RWPE1 (cell line): Measurements from ENCODE around the gene DCUN1D1.

Experiments
- CTCF ChIA-PET: fragments of 350-600 bp; sonication (Branson Sonifier 250); formaldehyde crosslinking; extraction: SDS; loops from one replicate; lab custom pipeline; 2021; lab: Yijun Ruan, JAX
- POLR2A ChIA-PET: fragments of 400-600 bp; formaldehyde crosslinking; extraction: SDS; loops from one replicate; lab custom pipeline; 2020; ENCODE audit warnings: antibody characterized with exemption; ENCODE audit not compliant: low non-redundant PET; lab: Yijun Ruan, JAX
- DNase-seq: peaks from one replicate; pipeline ENCODE4 v3.0.0; 2012; ENCODE audit warnings: low spot score
- H3K27ac ChIP-seq: fragments of 450-650 bp; 2 replicates; pipeline ENCODE4 v1.5.1; 2017
- TF ChIP-seq, protein P1 (sequence below): fragments of 450-650 bp; conservative IDR thresholded peaks from 2 replicates; pipeline ENCODE4 v1.5.1; 2017; ENCODE audit warnings: low read depth, mild to moderate bottlenecking

Gene DCUN1D1

DNA sequence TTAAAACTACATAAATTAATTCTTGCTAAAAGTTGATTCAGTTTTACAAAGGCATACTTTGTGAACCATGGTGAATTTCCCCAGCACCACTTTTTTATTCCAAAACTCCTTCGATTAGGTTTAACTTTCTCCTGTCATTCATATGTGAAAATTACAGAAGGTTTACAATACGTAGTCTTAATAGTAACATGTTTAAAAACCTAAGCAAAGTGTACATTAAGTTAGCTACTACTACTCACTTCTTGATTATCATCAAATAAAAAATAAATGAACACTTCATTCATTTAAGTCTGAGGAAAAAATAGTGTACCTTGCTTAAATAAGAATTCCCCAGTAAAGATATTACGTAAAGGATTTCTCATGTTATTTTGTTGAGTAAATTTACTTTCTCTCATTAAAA lies 38.6 kb downstream of the DCUN1D1 start:
- CTCF ChIA-PET, result no interaction called here
- POLR2A ChIA-PET, result no interaction called here
- DNase-seq, result no peak
- TF ChIP-seq, protein P1, sequence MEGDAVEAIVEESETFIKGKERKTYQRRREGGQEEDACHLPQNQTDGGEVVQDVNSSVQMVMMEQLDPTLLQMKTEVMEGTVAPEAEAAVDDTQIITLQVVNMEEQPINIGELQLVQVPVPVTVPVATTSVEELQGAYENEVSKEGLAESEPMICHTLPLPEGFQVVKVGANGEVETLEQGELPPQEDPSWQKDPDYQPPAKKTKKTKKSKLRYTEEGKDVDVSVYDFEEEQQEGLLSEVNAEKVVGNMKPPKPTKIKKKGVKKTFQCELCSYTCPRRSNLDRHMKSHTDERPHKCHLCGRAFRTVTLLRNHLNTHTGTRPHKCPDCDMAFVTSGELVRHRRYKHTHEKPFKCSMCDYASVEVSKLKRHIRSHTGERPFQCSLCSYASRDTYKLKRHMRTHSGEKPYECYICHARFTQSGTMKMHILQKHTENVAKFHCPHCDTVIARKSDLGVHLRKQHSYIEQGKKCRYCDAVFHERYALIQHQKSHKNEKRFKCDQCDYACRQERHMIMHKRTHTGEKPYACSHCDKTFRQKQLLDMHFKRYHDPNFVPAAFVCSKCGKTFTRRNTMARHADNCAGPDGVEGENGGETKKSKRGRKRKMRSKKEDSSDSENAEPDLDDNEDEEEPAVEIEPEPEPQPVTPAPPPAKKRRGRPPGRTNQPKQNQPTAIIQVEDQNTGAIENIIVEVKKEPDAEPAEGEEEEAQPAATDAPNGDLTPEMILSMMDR, result no peak
- H3K27ac ChIP-seq, result no peak overlapping the region

DNA sequence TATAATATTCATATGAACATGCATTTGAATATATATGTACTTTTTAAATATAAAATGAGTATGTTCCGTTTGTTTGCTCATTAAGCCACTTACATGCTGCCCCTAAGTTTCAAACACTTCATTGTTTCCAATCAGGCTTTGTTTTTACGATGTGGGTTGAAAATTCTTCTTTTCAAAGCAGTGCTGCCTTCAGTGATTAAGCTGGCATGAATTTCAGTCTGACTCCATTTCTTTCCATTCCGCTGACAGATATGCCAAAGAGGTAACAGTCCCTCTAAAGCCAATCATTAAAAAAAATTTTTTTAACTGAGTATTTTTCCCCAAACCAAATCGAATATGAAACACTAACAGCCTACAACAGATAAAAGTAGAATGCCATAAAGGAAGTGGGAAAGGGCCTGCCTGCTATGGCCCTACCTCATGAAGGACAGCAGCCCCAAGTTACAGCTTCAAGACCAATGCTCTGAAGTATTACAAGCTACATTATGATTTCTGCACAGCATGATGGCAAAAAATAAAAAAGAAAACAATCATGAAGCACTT lies 40.0 kb downstream of the DCUN1D1 start:
- CTCF ChIA-PET, result no interaction called here
- no peak for DNase-seq
- TF ChIP-seq, protein P1, result no peak
- no peak overlapping the region for H3K27ac ChIP-seq
- POLR2A ChIA-PET, result no interaction called here

DNA sequence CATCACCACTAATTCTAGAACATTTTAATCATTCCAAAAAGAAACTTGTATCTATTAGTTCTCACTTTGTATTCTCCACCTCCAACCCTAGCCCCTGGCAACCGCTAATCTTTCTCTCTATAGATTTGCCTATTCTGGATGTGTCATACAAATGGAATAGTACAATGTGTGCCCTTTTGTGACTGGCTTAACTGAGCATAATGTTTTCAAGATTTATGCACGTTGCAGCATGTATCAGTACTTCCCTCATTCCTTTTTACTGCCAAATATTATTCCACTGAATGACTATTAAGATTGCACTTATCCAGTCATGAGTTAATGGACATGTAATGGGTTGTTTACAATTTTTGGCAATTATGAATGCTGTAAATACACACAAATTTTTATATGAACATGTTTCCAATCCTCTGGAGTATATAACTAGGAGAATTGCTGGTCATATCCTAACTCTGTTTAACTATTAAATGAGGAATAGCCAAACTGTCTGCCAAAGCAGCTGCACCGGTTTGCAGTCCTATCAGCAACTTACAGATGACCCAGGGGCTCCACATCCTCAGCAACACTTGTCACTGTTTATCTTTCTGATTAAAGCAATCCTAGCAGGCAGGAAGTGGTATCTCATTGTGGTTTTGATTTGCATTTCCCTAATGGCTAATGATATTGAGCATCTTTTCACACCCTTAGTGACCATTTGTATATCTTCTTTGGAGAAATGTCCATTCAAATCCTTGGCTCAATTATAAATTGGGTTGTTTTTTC lies 42.9 kb downstream of the DCUN1D1 start:
- POLR2A ChIA-PET, result no interaction called here
- H3K27ac ChIP-seq, result no peak overlapping the region
- CTCF ChIA-PET, result interaction anchor here (0.6 kb wide), 1 partner anchor 485 kb away, joined by 3 read pairs; no protein-coding TSS in a partner anchor
- DNase-seq, result no peak
- TF ChIP-seq, protein P1, result no peak

DNA sequence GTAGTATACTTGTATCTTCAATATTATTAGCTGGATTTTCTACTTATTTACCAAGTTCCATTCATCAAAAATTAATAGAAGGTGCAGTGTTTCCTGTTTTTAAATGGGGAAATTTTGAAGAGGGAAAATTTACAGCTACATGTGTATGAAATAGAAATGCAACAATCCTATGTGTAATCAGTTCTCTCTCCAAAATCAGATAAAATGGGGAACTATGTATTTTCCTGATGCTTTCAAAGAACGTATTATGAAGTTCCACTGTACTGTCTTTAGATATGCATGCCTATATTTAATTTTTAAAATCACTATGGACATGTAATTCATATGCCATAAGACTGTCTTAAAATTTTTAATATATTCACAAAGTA lies 43.4 kb downstream of the DCUN1D1 start:
- ChIA-PET CTCF (interaction anchor here (0.6 kb wide), 1 partner anchor 485 kb away, joined by 3 read pairs; no protein-coding TSS in a partner anchor), POLR2A (no interaction called here)
- H3K27ac ChIP-seq, result no peak overlapping the region
- TF ChIP-seq, protein P1, result no peak
- DNase-seq, result no peak

DNA sequence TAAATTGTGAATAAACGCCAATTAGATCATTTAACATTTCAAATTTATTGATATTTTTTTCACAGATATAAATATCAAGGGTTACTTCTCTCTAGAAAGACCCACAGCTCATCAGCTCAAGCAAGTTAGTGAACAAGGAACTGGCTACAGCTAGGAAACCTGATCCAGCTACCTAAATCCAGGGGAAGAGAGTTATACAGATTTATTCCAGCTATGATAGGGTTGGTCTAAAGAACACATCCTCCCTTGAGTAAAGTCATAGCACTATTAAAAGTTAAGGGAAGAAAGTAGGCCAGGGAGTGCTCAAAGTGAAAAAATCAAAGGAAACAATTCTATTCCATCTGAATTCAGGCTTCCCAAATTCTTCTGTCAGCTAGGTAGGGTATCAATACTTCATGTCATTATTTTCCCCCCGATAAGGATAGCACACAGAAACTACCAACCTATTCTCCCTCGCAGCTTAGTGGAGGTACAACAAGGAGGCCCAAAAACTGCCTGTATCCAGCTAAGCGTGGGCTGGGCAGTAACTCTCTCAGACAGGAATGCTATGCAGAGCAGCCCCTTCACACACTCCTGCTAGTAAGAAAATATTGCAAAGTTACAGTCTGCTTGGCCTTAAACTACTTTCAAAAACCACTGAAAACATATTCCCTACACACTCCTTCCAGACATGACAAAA lies 44.0 kb downstream of the DCUN1D1 start:
- ChIA-PET POLR2A (no interaction called here), CTCF (interaction anchor here (0.6 kb wide), 2 partner anchors 486 to 1008 kb away, joined by 3 to 4 read pairs; no protein-coding TSS in a partner anchor)
- TF ChIP-seq, protein P1, result no peak
- no peak for DNase-seq
- H3K27ac ChIP-seq, result no peak overlapping the region

DNA sequence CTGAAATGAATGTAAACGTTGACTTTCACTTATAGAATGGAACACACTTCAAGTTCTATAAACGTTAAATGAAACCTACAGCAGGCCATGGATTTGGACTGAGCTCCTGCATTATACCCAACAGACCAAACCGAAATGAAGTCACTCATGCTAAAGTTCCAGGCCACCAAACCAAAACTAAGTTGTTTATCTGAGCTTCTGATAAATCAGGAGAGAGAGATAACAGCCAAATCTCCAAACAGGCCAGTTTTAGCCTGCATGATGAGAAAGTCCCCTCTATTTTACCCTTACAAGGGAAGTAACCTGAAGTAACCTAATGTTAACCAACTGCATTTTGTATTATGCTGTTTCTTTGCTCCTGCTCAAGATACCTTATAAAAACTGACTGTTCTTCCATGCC lies 44.5 kb downstream of the DCUN1D1 start:
- CTCF ChIA-PET, result interaction anchor here (0.6 kb wide), 1 partner anchor 1007 kb away, joined by 4 read pairs; no protein-coding TSS in a partner anchor
- TF ChIP-seq, protein P1, result no peak
- POLR2A ChIA-PET, result no interaction called here

More for the DNA sequence above, 44.5 kb downstream of the DCUN1D1 start:
- no peak for DNase-seq
- no peak overlapping the region for H3K27ac ChIP-seq
